Body of pancreas (tissue), 4 donors: ENCODE data around the gene PRAF2. TPM values are rescaled to one million over a fixed set of nuclear protein-coding genes. Genes with fewer than 3 reads are reported as not detected.

Source experiments
- ATAC-seq: fragments of 150-250 bp; one replicate; pipeline ENCODE4 v1.9.1; 2016
- DNase-seq, 4 donors: peaks; one replicate each; pipeline ENCODE4 v3.0.0-alpha.2; 2019
- H3K27ac ChIP-seq, 4 donors: fragments of 200-600 bp; sonication (generic); 1 replicate in 3 of 4; 2 replicates in 1 of 4; pipeline versions ENCODE4 v1.5.1 to v1.6.1; 2016 to 2019; ENCODE audit warnings: mild to moderate bottlenecking in 1 of 4, mixed read lengths in 1 of 4, moderate library complexity in 1 of 4
- H3K27me3 ChIP-seq, 2 donors: fragments of 200-600 bp; sonication (generic); one replicate each; pipeline ENCODE4 v1.6.0; 2016; ENCODE audit warnings: mild to moderate bottlenecking in 1 of 2
- H3K36me3 ChIP-seq, 2 donors: fragments of 200-600 bp; sonication (generic); replicated peaks in 1 of 2; 2 replicates each; pipeline ENCODE4 v1.5.1; 2016; ENCODE audit warnings: low read depth in 2 of 2; ENCODE audit not compliant: insufficient read depth in 1 of 2
- H3K4me1 ChIP-seq: fragments of 200-600 bp; sonication (generic); one replicate; pipeline ENCODE4 v1.6.0; 2016
- H3K4me3 ChIP-seq, 2 donors: fragments of 200-600 bp; sonication (generic); 1 replicate in 1 of 2; 2 replicates in 1 of 2; pipeline ENCODE4 v1.5.1; 2016 to 2019
- H3K9me3 ChIP-seq, 3 donors: fragments of 200-600 bp; sonication (generic); 1 replicate in 2 of 3; 2 replicates in 1 of 3; pipeline ENCODE4 v1.5.1; 2016
- CTCF ChIP-seq, 7 experiments: fragments of 450-650 bp in 4 of 7; fragments of 200-600 bp in 3 of 7; sonication (generic) in 3 of 7; IDR thresholded peaks; one replicate each; pipeline ENCODE4 v1.5.1; 2016 to 2019; ENCODE audit warnings: antibody characterized with exemption in 7 of 7
- POLR2A ChIP-seq, 3 donors: fragments of 450-650 bp; IDR thresholded peaks; one replicate each; pipeline ENCODE4 v1.6.1; 2016; ENCODE audit warnings: antibody characterized with exemption in 3 of 3, mild to moderate bottlenecking in 2 of 3
- WGBS, 2 donors: methylation state at CpG; one replicate each; pipeline ENCODE4 v1.1.5; 2017; 5-methylcytosine and 5-hydroxymethylcytosine counted together
- intact Hi-C: fragments of 100-400 bp; cut with DNase I; formaldehyde crosslinking; loops from one replicate; pipeline ENCODE4 v1.15.1; 2023
- total RNA-seq, 2 donors: library from RNA; depleted of rRNA; stranded (reverse); fragments of >200 nt; gene quantifications; one replicate each; pipeline ENCODE4 v1.1.0, GENCODE V29; 2016

PRAF2 gene
- total RNA-seq, 2 donors from 2014 or later: 5.4 to 10.9 TPM

GRCh38 chrX:49040376-49040955 lies 33.3 kb downstream of the PRAF2 start:
- Histone ChIP-seq H3K27me3 (no peaks in the 10 kb centered on the region), H3K9me3 (no peaks in the 10 kb centered on the region), H3K27ac (peak overlapping the region in 3 of 4 donors; percentile 54 to 66 (median 59)), H3K4me1 (peaks cover 38% of the 10 kb centered on the region), H3K36me3 (peaks cover 0 to 3% of the 10 kb centered on the region in 2 donors), H3K4me3 (no peak overlapping the region)
- TF ChIP-seq POLR2A (IDR thresholded peaks at IDR 0.05) (no peak), CTCF (IDR thresholded peaks at IDR 0.05) (no peak)
- no peak for ATAC-seq
- intact Hi-C loops: no loop called here
- DNase-seq: no peak
- 17 to 33% methylated on average over 6 of the region's 7 CpGs for WGBS, 2 donors

- H3K27me3 ChIP-seq: no peaks in the 10 kb centered on the region
- peak overlapping the region in 3 of 4 donors; percentile 59 to 68 (median 66) for H3K27ac ChIP-seq
- peak; percentile 18 for ATAC-seq
- 14 to 31% methylated on average over 4 to 5 of the region's 9 CpGs for WGBS, 2 donors
- peaks cover 38% of the 10 kb centered on the region for H3K4me1 ChIP-seq
- TF ChIP-seq POLR2A (IDR thresholded peaks at IDR 0.05) (no peak), CTCF (IDR thresholded peaks at IDR 0.05) (peak in 3 of 7 experiments; percentile 6 to 20 (median 8))
- intact Hi-C loops: no loop called here
- peak; percentile 63 to 77 (median 71) for DNase-seq
- H3K9me3 ChIP-seq: no peaks in the 10 kb centered on the region
- H3K36me3 ChIP-seq: peaks cover 0 to 3% of the 10 kb centered on the region in 2 donors
- H3K4me3 ChIP-seq: no peak overlapping the region
Measured at GRCh38 chrX:49039598-49040375, 34.0 kb downstream of the PRAF2 start.

- Histone ChIP-seq H3K36me3 (peaks cover 0 to 6% of the 10 kb centered on the region in 2 donors), H3K4me3 (no peak overlapping the region), H3K27me3 (no peaks in the 10 kb centered on the region), H3K4me1 (peaks cover 31% of the 10 kb centered on the region), H3K27ac (no peak overlapping the region), H3K9me3 (no peaks in the 10 kb centered on the region)
- WGBS, 2 donors: 86 to 96% methylated on average over 7 to 13 of the region's 15 CpGs
- no peak for ATAC-seq
- TF ChIP-seq POLR2A (IDR thresholded peaks at IDR 0.05): no peak
- no peak for TF ChIP-seq CTCF (IDR thresholded peaks at IDR 0.05)
- intact Hi-C loops: no loop called here
- no peak for DNase-seq
Measured at GRCh38 chrX:49037883-49038475, 35.8 kb downstream of the PRAF2 start.

- Histone ChIP-seq H3K4me1 (no peaks in the 10 kb centered on the region), H3K4me3 (no peak overlapping the region), H3K36me3 (peaks cover 0 to 3% of the 10 kb centered on the region in 2 donors), H3K27ac (no peak overlapping the region), H3K27me3 (no peaks in the 10 kb centered on the region), H3K9me3 (no peaks in the 10 kb centered on the region)
- ATAC-seq: no peak
- WGBS, 2 donors: 40% methylated on average over 1 of the region's 6 CpGs; no CpG with 5 or more reads in 1 of the 2 donors
- no peak for DNase-seq
- intact Hi-C loops: no loop called here
- no peak for TF ChIP-seq CTCF (IDR thresholded peaks at IDR 0.05)
- TF ChIP-seq POLR2A (IDR thresholded peaks at IDR 0.05): no peak
Measured at GRCh38 chrX:49030283-49030682, 43.5 kb downstream of the PRAF2 start.
